GM19397 (cell line): ENCODE data around the gene CTXND1.

ENCODE experiments used
- ATAC-seq: cut with Tn5 transposase; IDR thresholded peaks from one replicate; pipeline ENCODE4 v1.9.1; 2021; ENCODE audit warnings: mild to moderate bottlenecking, moderate library complexity; ENCODE audit not compliant: unreplicated experiment

Gene CTXND1

DNA sequence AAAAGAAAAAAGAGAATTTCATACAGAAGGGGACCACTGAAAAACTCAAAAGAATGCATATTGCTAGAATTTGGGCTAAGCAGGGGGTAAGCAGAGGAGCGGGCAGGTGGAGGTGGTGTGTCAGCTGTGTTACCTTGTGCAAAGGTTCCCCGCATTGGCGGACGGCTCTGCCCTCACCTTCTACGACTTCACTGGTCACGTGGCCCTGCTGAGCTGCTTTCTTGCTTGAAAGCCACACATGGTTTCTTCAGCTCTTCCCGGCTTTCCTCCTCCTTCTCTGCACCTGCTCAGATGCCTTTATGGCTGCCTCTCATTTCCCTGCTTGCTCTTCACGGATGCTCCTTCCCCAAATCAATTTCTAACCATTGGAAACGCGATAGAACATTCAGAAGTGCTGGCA lies 68.7 kb downstream of the CTXND1 start:
- no peak for ATAC-seq

DNA sequence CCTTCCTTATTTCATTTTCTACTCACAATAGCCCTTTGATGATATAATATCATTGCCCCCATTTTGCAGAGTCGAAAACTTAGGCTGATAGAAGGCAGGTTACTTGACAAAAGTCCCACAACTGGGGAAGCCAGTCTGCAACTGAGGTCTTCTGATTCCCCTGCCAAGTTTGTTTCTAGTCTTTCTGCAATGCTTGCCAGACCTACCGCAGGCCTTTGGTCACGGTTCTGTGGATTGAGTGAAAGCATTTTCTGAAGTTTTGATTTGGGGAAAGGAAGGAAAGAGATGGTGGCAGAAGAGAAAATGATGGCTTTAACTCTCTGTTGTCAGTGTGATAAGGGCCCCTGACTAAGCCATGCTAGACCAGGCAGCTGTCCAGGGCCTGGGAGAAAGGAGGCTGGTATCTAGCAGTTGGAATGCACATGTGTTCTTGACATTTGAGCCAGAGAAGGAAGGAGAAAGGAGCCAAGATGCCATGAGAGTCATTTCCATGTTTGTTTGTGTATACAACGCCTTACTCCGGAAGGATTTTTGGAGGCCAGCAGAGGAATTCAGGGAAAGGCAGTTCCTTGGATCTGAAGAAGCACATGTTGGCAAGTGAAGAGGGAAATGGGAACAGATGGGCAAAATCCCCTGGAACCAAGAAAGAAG lies 69.3 kb downstream of the CTXND1 start:
- ATAC-seq: no peak

DNA sequence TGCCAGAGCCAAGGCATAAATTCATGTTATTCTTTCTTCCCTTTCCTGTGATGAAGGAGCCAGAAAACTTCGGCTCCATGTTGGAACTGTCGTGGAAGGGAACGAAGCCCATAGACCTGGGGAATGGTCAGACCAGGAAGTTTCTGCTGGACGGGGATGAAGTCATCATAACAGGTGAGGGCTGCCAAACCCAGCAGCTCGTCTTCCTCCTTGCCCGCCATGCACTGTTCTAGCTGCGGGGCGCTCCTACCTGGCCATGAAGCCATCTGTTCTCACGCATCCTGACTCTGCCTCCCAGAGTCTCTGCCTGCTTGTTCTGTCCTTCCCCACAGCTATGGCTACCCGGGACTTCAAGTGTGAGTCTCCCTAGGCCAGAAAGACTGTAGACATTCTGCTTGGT lies 71.0 kb downstream of the CTXND1 start:
- no peak for ATAC-seq

DNA sequence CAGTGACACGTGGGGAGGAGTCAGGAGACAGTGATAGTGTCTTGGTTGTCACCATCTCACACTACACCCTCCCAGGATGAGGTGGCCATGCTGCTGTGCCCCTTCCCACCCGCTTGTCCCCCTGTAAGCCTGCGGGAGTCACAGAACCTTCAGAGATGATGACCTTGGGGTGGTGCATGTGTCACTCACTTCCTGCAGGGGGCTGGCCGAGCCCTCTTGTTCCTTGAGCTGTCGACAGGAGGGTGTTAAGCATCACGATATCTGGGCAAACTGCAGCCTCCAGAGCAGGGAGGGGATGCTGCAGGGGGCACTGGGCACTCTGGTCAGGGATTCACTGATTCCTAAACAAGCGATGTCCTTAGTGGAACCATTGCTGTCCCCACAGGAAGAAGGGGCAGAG lies 71.5 kb downstream of the CTXND1 start:
- ATAC-seq: no peak

DNA sequence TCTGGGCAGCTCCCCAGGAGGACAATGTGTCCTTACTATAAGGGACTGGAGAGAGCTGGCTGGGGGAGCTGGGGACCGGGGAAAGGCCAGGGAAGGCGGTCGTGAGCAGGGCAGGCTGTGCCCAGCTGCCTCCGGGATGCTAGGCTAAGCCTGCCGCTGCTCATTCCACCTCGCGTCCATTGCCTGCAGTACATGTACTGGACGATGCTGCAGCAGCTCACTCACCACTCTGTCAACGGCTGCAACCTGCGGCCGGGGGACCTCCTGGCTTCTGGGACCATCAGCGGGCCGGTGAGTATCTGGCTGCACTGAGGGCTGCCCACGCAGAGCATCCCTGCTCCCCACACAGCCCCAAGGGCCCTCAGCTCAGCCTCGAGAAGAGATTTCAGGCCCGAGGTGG lies 72.1 kb downstream of the CTXND1 start:
- ATAC-seq: no peak

DNA sequence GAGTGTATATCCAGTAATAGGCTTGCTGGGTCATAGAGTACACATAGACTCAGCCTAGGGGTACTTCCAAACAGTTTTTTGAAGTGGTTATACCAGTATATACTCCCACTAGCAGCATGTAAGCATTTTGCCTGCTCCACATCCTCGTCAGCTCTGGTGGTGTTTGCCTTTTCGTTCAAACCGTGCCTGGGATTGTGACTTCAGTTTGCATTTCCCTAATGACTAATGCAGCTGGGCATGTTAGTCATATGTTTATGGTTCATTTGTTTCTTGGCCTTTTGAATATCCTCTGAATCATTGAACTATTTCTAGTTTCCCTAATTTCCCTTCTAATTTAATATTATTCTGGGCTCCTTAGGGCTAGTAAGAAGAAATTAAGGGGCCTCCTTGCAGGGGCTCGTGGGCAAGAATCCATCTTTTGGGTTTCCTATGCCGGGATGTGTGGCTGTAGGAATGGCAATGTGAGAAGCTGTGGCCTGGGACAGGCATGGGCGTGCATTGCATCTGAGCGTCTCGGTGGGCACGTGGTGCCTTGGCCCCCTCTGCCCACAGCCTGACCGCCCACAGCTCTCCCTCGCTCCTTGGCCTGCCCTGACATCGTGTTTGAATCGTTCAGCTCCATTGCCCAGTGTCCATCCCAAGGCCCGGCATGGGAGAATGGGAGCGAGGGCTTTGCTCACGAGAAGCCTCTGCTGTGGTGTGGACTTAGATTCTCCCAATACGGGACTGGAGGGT lies 72.8 kb downstream of the CTXND1 start:
- no peak for ATAC-seq

DNA sequence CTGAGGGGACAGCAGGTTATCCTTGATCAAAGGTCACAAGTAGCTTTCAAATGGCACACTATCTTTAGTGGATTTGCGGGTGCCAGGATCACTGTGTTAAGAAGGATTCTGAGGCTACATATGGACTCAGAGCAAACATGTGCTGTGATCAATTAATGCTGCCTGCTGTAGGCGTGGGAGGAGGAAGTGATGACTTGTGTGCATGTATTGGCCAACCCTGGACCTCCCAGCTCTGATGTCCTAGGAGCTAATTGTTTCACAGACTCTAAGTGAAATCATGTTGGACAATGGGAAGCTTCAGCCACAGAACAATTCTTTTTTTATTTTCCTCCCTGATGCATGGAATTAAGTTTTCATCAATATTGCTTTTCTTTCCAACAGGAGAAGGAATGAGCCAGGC lies 74.9 kb downstream of the CTXND1 start:
- ATAC-seq: no peak

DNA sequence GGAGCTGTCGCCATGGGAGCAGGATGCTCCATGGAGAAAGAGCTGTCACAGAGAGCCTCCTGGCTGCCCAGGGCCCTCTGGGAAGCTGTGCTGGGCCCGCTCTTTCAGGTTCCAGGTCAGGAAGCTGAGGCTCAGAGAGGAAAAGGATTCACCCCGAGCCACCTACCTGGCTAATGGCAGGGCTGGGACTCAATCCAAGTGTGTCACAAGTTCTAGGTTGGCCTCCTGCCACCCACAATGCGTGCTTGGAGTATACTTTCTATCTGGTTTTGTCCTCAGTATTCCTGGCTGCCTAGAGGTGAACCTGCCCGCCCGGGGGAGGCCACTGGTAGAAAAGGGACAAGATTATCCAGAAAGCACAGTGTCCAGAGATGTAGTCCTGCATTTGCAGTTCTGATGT lies 75.6 kb downstream of the CTXND1 start:
- no peak for ATAC-seq

DNA sequence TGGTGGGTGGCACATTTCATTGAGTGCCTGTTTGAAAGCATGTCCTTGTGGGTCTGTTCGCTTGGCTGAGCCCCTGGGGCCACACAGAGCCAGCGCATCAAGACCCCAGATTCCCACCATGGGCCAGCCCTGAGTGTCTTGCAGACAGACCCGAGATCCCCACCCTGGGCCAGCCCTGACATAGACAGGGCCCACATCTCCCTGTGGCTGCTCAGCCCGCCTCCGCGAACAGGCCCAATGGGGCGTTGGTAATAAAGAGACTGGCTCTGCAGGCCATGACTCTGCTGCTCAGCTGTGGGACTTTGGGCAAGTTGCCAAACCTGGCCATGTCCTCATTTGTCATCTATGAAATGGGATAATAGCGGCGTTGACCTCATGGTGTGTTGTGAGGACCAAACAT lies 76.6 kb downstream of the CTXND1 start:
- ATAC-seq: no peak

DNA sequence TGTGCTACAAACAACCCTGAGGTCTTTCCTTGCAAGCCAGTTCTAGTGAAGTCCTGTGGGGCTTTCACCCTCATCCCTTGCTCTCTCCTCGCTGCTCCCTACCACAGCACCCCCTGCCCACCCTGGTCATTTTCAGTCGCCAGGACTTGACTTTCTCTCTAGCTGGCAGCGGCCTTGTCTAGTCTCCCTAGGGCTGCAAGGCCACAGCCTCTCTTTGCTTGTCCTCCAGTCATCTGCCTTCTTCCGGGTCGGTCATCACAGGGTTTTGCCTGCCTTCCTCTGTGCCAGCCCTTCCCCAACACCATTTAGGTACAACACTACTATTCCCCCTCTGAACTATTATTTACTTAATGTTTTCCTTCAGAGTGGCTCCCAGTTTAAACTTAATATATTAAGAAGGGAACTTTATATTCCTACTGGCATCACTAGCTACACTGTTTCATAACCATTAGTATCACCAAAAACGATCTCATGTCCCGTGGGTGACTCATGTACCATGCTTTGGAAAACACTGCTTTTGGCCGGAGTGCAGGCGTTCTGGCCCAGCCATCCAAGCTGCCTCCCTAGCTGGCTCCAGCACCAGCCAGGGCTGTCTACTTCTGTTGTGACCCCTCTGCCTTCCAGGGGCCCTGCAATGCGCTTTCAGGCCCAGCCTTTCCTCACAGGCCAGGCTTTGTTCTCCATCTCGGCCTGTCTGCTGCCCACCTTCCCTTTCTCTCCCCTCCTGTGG lies 77.8 kb downstream of the CTXND1 start:
- no peak for ATAC-seq

DNA sequence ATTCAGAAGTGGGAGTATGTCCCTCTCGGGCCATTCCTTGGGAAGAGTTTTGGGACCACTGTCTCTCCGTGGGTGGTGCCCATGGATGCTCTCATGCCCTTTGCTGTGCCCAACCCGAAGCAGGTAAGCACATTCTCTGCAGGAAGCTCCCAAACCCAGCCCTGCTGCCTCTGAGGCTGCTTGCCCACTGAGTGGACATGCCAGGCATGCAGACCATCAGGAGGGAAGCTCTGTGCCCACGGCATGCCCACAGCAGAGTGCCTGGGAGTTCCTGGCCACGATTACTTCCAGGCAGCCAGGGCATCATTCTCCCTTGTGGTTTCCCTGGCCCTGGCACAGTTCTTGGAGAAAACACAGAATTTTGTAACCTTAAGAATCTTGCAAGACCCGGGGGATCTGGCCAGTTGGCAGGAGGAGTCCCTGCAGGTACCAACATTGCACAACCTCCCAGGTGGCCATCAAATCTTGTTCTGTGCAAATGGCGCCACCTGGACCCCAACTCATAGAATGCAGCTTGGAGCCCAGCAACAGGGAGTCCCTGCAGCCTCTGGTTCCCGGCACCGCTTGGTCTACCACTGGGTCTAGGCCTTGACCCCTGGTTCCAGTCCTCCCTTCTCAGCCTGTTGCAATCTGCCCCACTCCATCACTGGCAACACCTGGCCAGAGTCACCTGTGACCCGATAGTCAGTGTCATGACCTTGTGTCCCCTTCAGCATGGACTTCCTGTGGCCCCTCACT lies 78.8 kb downstream of the CTXND1 start:
- ATAC-seq: peak; percentile 70

DNA sequence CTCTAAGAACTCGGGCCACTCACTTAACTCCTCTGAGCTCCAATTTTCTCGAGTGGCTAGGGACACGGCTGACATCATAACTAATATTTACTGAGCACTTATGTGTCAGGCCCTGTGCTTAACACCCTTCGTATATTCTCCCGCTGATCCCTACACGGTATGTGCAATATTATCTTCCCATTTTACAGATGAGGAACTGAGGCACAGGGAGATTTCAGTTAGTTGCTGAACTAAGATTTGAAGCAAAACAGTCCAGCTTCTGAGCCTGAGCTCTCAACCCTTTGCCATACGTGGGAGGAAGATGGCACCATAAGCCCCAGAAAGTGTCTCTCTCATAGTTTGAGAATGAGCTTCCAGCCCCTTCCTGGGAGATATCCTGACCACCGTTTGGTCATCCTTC lies 79.6 kb downstream of the CTXND1 start:
- ATAC-seq: no peak

DNA sequence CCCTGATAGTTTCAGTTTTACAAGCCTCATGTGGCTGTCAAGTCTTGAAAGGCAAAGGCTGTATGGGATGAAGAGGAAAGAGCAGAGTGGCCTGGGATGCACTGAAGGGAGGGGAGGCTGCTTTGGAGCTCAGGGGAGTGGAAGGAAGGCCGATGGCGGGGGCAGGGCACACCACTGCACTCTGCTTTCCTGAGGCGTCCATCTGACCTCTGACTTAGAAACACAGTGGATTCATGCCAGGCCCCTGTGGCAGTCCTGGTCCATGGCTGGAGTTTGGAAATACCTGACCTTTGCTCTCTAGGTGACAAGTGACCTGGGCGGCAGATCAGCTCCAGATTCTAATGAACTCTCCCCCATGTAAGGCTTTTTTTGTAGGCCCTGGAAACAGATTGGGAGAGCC lies 80.2 kb downstream of the CTXND1 start:
- ATAC-seq: no peak

DNA sequence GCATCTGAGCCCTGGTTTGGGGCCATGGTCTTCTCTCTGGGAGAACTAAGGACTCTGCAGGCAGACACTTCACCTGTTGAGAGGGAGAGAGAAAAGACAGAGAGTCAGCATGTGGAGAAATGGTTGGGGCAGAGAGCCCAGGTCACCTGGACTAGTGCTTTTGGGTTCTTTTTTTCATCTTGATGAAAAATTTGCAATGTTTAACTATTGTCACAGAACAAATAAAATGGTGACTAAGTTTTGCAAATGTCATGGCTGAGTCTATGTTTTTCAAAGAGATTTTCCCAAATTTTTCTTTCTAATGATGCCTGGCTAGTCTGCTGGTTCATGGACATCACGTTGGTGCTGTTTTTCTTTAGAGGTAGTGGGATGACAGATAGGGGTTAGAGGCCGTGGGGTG lies 81.4 kb downstream of the CTXND1 start:
- ATAC-seq: no peak

DNA sequence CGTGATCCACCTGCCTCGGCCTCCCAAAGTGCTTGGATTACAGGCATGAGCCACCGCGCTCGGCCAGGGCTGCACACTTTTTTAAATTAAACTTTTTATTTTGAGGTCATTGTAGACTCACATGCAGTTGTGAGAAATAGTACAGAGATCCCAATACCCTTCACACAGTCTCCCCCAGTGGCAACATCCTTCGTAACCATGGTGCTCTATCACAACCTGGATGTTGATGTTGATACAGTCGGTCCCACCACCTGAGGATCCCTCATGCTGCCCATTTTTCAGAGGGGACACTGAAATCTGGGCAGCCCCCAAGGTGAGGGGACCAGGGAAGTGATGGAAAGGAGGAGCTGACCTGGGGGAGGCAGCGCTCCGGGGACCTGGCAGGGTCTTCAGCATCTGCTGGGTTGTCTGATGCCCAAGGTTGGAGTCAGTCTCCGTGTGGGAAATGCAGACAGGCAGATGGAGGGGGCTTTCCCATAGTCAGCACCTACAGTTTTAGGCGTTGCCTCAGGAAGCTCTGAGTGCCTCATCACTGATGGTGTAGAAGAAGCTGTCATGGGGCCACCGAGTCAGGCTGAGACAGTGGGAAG lies 82.2 kb downstream of the CTXND1 start:
- no peak for ATAC-seq

DNA sequence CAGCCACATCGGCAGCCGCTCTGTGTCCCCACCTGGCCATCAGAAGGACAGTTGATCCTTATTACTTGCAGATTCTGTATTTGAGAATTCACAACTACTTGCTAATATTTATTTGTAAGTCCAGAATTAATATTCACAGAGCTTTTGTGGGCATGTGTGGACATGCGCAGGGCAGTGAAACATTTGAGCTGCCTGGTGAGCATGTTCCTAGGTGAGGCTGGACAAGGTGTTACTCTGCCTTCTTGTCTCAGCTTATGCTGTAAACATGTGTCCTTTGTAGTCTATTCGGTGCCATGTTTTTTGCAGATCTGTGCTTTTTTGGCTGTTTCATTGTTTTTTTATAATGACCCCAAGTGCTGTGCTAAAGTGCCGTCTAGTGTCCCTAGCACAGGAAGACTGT lies 83.6 kb downstream of the CTXND1 start:
- ATAC-seq: no peak

DNA sequence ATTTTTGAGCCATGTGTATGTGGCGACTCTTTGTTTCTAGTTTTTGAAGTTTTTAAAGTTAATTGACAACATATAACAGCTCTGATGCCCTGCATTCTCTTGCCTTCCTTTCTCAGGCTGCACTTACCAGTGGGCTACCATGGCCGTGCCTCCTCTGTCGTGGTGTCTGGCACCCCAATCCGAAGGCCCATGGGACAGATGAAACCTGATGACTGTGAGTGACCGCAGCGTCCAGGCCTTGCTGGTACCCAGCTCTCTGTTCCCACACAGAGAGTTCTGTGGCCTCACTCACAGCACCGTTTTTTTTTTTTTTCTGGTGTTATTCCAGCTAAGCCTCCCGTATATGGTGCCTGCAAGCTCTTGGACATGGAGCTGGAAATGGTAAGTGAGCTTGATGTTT lies 84.1 kb downstream of the CTXND1 start:
- no peak for ATAC-seq

DNA sequence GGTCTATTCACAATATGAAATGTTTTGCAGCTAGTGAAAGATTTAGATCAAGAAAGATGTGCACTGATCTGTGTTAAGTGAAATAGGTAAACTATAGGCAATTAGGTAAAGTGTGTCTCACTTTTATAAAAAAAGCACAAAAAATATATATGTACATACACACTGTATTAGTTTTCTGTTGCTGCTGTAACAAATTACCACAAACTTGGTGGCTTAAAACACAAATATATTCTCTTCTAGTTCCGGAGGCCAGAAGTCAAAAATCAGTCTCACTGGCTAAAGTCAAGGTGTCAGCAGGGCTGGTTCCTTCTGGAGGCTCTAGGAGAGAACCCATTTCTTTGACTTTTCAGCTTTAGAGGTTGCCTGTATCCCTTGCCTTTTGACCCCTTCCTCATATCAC lies 88.1 kb downstream of the CTXND1 start:
- no peak for ATAC-seq

DNA sequence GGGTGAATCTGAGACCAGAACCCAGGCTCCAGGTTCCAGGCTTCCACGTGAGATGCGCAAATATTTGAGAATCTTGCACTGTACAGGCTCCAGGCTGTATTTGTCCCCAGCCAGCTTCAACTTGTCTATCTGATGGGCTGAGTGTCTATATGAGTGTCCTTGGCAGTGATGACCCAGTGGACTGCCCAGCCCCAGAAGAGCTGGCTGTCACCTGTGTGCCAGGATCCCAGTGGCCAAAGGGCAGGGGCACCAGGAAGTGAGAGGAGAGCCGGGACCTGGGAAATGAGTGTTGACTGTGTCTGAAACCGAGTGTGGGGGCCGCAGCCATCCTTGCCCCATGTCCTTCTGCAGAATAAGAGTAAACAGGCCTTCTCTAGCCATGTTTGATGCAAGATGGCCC lies 88.8 kb downstream of the CTXND1 start:
- no peak for ATAC-seq

DNA sequence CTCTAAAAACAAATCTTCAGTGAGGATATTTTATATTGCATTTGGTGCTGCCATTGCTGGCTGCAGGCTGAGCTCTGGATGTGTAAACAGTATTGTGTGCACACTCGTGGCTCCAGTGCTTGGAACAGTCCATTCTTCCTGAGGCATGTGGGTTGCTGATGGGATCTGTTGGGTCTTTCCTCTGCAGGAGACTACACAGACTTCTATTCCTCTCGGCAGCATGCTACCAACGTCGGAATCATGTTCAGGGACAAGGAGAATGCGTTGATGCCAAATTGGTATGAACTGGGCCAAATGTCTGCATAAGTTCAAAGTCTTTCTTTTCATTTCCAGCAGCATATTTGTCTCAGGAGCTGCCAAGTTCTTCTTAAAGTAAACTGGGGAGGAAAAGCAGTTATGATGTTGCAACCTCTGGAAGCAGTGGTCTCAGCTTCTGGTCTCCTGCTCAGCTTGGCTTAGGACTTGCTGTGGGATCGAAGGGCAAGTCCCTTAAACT lies 89.9 kb downstream of the CTXND1 start:
- no peak for ATAC-seq

DNA sequence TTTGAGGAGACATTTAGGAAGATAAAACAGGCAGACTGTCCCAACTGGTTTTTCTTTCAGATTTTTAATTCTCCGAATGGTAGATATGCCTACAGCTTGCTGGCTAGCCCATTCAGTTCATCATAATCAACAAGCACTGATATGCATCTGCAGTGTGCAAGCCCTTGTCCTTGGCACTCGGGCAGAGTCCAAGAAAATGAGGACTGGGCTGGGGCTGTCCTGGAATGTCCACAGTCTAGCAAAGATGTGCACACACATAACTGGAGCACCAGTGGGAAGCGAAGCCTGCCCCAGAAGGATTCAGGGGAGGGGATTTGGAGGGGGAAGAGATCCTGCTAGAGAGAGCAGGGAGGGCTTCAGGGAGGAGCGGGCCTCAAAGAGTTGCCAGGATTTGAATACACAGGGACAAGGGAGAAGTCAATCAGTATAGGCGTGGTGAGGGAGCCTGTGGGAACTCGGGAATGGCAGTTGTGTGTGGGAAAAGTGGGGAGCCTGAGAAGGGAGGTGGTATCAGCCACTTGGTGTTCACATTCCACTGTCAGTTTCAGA lies 90.5 kb downstream of the CTXND1 start:
- ATAC-seq: no peak
